Stimulated activated CD8-positive, alpha-beta memory T cell treated with anti-CD3 and anti-CD28 coated beads, Interleukin-12 subunit alpha, Interleukin-12 subunit beta, amount 100 ng/mL, for 1 hour (primary cell): ENCODE data around the gene PDIA6.
A peak's percentile ranks its signal among the peaks of the same experiment; 100 is the strongest.

Experiments
- DNase-seq: peaks from one replicate; pipeline ENCODE4 v3.0.0-alpha.2; 2020; ENCODE audit warnings: low read depth

PDIA6 gene, protein sequence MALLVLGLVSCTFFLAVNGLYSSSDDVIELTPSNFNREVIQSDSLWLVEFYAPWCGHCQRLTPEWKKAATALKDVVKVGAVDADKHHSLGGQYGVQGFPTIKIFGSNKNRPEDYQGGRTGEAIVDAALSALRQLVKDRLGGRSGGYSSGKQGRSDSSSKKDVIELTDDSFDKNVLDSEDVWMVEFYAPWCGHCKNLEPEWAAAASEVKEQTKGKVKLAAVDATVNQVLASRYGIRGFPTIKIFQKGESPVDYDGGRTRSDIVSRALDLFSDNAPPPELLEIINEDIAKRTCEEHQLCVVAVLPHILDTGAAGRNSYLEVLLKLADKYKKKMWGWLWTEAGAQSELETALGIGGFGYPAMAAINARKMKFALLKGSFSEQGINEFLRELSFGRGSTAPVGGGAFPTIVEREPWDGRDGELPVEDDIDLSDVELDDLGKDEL

DNA sequence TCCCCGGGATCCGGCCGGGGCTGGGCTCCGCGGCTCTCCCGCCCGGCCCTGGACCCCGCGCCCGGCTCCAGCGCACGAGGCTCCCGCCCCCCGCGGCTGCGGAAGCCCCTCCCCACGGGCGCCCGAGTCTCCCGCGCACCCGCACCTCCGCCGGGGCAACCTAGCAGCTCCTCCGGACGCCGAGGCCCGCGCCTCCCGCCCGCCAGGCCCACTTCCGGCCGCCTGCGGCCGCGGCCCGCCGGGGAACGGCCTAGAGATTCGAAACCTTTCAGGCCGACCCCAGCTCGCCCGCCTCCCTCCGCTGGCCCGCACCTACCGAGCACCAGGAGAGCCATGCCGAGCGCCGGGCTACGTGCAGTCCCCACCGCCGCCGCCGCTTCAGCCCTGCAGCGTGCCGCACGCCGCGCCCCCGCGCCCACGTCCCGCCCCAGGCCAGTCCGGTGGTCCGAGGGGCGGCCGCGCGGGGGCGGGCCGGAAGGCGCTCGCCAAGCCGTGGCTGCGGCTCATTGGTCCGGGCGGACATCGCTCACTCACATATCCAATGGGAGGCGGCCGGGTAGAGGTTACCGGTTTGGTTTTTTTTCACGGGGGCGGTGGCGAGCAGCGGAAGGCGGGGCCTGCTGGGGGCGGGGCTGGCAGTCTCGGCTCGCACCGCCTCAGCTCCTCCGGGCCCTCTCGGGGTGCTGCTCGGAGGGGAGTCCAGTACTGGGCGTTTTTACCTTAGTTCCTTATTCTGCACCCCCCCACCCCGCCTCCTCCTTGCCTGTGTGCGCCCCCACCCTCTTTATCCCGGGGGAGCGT is at the start of gene PDIA6:
Gene PDIA6, minus strand, starts transcription at position 424 of the 801 bp plus-strand sequence. Its CDS starts 89 bp downstream, at position 335.
- DNase-seq, result peak; percentile 88

DNA sequence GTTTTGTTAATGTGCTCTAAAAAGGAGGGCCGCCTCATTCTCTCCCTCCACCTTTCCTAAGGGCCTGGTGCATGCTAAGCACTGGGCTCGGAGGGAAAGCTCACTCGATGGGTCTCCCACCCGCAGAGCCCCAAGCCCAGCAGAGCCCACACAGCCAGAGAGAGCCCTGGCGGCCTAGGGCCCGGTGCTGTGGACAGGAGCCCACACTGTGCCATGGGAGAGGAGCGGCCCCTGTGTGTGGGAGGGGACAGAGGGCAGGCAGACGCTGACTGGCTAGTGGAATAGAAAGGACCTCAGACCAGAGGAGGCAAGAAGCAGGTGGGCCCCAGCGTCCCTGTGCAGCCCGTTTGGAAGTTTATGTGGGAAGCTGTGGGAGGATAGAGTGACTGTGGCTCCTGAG is 49.7 kb upstream of the PDIA6 start:
- no peak for DNase-seq

DNA sequence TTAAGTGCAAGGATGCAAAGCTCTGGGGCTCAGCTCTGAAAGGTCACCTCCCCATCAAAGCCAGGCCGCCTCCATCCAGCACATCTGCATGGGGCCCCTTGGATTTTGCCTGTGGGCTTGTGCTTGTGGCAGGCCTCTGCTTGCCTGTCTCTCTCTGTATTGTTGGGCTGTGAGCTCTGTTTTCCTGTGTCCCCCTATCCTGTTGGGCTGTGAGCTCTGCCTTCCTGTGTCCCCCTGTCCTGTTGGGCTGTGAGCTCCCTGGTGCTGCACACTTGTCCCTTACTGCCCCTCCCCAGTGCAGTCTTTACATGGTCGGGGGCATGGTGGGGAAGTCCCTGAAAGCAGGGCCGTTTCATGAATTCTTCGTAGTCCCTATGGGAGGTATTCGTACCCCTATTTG is 49.2 kb upstream of the PDIA6 start:
- no peak for DNase-seq

DNA sequence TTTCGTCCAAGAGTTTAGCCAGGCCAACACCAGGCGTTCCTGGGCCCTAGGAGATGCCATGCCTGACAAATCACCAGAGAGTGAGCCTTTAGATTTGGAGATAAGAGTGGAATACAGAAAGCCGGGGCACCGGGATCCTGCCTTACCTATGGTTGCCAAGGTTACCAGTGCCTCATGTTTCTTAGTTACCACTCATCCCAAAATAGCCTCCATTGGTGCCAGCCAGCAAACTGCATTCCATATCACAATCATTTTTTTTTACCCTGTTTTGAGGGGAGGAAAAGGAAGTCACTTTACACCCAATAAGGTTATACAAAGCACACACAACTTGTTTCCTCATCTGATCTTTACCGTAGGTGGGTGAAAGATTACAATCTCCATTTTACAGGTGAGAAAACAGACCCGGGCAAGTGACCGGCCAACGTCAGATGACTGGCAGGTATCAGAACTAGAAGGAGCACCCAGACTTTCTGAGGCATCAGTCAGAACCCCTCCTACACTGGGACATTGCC is 48.3 kb upstream of the PDIA6 start:
- no peak for DNase-seq

DNA sequence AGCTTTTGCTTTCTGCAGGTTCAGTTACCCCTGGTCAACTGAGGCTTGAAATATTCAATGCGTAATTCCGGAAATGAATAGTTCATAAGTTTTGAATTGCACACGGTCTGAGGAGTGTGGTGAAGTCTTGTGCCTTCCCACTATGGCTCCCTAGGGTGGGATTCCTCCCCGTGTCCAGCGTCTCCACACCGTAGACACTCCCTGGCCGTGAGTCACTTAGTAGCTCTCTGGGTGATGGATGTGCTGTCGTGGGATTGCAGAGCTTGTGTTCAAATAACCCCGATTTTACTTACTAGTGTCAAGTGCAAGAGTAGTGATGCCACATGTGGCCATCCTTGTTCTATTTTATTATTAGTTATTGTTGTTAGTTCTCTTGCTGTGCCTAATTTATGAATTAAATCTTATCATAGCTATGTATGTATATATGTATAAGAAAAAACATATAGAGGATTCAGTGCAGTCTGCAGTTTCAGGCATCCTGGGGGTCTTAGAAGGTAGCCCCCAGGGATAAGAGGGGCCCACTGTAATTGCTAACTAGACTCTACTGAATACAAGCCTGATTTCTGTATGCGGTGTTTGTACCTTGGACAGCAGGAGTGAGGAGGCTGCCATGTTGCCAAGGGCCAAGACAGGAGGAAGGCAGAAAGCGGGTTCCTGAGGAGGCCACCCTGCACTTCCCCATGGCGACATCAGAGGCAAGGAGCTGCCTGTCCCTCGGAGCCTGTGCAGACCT is 47.7 kb upstream of the PDIA6 start:
- no peak for DNase-seq

DNA sequence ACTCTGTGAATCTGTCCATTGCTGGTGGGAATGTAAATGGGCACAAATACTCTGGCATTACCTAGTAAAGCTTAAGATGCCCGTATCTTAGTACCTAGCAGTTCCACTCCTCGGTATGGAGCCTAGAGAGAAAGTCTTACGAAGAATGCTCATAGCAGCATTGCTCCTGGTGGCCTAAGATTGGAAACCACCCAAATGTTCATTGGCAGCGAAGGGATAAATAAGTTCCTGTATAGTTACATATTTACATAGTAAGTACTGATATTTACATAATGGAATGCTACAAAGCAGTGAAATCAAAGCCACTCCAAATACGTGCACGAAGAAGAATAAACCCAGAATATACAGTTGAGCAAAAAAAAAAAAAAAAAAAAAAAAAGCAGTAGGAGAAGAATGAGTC is 46.7 kb upstream of the PDIA6 start:
- DNase-seq, result no peak

DNA sequence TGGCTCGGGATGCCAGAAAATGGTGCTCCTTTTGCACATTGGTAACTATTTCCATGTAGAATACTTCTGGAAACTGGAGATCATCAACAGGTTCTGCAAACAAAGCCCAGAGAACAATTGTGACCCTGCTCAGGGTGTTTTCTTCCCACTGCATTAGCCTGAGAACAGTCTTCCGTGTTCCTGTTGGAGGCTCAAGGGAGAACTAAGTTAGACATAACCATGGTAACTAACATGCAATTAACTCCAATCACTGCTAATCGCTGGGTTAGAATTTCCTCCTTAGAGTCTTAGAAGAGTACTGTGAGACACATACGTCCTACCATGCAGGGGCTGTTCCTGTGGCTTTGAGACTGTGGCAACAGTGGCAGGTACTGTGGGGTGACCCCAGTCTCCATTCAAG is 36.0 kb upstream of the PDIA6 start:
- no peak for DNase-seq

DNA sequence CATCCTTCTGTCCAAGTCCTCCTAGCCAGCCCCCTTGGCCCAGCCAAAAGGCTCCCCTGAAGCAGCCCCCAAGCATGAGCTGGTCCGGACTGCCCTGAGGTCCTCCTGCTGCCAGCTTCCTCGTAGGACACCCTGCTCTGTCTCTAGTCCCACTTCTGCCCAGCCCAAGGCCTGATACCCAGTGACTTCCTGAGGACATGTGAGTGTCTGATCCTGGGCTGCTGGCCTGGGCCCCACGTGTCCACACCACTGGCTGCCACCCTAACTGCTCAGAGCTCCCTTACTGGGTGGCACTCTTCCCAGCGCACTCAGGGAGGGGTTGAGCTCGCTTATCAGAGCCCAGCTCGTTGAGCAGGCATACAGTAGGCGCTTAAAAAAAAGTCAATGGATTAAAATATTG is 34.4 kb upstream of the PDIA6 start:
- DNase-seq, result no peak

DNA sequence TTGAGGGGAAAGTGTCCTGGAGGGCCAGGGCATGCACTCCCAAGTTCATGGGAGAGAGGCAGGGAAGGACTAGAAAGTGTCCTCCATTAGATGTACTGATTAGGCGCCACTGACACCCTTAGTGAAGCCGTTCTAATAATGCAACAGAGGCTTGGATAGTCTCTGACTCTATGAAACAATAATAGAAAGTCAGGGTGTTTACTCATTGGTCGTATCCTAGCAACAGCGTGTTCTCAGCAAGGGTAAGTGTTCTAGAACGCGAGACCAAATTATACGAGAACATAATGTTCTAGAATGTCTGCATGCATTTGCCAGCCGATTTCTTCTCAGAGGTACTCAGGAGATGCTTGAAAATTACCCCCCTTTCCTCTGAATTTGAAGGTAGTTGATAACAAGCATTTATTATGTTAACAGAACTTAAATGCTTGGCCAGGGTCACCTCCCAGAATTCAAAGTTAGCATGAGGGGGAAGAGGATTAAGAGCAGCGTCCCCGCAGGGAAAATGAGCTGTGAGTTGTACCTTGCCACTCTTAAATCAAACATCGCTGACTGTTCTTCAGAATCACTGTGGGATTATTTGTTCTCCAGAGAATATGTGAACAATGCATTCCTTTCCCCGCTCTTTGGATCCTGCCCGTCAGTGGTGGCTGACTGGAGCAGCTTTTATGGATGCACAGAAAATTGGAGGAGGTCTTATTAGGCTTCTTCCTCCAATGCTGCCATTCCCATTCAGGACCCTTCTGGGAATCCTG is 33.7 kb upstream of the PDIA6 start:
- no peak for DNase-seq

DNA sequence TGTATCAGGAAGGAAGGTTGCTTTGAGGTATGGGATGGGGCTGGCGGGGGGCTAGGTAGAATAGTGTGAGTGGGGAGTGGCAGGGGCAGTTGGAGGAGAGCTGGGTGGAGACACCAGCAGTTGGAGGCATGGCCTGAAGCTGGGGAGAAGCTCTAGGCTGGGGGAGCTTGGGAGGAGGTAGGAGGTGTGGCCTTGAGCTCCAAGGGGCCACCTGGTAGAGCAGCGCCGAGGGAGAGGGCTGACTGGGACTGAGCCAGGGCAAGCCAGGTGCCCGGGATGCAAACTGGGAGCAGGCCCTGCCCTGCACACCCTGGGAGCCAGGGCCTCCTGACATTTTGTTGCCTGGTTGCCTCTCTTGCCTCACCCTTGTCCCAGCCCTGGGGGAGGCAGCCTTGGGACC is 33.1 kb upstream of the PDIA6 start:
- DNase-seq, result no peak

DNA sequence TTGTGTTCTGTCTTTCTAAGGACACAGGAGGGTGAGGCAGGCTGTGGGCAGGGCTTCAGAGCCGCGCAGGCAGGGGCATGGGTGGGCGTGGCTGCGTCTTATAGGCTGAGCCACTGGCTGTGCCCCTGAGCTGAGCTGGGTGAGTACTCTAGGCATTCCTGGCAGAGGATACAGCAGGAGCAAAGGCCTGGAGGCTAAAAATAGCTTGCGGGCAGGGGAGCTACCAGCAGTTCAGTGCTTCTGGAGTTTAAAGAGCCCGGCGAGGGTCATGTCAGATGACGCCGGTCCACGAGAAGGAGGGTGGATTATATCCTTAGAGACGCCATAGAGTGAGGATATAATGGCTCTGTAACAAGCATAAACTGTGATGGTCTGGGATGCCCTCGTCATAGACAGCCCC is 31.5 kb upstream of the PDIA6 start:
- DNase-seq, result no peak

DNA sequence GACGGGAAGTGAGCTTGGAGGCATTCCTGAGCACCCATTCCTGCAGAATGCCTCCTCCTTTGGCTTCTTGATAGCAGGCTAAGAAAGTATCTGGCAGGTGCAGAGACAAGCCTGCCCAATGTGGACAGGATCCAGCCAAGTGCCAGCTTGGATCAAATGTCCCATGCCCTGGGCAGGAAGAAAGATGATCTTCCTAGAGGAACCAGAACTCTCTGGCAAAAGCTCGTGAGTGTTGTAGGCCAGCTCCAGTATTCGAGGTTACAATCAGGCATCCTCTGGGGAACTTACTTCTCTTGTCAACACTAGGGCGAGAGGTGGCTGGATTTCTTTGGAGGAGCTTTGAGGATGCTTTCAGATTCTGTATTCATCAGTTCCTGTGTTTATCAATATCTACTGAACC is 29.9 kb upstream of the PDIA6 start:
- DNase-seq, result no peak

DNA sequence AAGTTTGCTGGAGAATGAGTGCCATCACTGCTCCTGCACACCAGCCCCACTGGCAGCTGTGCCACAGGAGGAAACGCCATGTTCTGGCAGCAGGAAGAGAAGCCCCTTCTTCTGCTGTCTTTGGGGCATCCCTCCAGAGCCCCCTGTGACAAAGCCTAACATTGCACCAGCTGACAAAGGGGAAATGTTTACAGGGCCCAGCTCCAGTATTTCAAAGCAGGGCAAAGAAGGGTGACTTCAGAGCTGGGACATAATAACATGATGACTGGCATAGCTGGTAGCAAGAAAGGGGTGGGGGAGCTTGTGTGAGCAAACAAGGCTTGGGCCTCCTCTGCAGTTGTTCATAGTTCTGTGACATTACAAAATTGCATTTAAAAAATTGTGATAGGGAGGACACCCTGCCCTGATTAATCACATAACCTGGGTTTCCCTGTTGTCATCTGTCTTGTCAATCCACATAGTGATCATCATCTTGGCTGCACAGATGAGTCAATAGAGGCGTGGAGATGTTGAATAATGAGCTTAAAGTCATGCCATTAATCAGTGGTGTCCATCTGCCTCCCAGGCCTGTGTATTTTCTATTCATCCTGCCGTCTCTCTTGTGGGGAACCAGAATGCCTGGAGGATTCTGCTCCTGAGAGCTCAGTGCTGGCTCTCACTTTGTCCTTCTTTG is 29.1 kb upstream of the PDIA6 start:
- DNase-seq, result no peak

DNA sequence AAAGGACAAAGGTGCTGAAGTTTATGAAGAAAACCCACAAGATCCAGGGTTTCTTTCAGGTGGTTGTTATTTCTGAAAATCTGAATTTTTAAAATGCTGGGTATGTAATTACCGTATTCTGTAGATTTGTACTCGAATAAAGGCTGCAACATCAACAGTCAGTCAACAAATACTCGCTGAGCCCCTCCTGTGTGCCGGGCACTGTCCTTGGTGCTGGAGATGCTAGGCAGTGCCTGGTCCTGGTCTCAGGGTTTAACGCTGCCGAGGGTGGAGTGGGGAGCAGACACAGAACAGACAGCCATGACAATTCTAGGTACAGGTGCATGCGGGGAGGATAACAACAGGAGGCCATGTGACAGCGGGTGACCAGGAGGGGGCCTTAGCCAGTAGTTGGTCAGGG is 27.2 kb upstream of the PDIA6 start:
- no peak for DNase-seq

DNA sequence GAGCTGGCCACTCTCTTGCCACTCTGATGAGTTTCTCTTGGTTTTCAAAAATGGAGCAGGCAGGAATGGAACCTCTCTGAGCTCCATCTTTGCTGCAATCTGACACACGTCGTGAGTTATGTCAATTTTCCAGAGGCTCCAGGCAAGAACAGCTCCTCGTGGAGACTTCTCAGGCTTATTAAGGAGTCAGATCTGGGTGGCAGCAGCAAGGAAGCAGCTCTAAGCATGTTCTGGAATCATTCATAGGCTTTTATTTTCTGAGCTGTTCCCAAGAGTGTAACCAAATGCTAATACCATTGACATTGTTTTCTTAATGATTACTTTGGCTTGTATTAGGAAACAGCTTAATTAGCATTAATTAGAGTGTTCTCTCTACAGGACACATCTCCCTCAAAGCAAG is 26.1 kb upstream of the PDIA6 start:
- no peak for DNase-seq

DNA sequence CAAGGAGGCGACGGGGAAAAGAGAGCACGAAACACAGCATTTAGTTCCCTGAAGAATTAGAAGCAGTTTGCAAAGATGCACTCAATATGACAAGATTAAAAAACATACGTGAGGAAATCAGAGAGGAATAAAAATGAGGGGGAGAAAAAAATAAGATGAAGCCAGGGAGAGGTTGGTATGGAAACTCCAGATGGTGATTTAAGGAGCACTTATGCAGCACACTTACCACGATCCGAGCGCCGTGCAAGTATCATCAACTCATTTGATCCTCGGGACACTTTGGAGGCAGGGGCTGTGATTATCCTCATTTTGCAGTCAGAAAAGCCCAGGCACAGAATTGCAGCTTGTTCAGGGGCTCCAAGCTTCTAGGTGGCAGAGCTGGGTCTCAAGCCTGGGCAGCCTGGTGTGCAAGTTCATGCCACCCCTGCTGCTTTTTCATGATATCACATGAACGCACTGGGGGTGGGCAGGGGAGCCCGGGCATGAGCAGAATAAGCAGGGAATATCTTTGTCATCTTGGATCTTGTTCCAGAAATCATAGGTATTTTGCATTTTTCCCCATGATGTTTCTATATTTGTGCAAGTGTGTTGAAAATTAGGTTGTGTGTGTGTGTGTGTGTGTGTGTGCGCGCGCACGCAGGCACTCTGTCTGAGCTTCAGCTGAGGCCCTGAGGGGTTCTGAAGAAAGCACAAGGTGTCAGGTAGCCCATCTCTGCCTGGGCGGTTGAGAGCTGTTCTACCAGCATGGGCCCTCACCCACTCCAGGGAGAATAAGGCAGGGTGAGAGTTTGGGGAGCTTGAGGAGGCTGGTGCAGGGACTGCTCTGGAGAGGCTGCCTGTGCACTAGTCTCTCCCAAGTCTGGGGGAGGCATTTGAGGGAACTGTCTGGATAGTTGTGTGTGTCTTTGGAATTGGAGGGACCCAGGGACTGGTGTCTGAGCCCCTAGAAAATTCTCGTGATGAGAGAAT is 25.0 kb upstream of the PDIA6 start:
- DNase-seq, result no peak

DNA sequence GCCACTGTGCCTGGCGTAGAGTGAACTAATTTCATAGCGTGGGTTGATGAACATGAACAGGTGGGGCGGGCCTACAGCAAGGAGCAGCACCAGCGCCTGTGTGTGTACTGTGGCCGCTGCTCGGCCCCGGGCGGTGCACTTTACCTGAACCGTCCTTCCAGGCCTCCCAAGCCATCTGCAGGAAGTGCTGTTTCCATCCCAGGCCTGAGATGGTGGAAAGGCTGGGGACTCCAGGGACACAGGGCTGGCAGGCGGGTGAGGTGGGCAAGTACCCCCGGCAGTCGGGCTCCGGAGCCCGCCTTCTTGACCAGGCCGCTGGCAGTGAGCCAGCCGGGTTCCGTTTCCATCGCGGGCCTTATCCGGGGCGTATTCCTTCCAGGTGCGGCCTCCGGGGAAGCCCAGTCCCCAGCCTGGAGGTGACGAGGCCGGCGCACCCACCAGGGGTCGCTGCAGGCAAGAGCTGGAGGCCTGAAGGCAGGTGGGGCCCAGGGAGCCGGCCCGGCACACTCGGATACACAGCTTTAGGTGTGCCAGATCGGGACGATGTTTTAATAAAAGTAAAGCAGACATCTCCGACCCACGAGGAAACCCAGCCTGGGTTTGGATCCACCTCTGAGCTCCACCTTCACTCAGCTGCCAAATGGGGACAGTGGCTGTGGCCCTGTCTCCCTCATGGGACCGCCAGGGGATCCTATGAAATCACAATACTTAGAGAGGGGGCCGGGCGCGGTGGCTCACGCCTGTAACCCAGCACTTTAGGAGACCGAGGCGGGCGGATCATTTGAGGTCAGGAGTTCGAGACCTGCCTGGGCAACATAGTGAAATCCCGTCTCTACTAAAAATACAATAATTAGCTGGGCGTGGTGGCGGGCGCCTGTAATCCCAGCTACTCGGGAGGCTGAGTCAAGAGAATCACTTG is 22.7 kb upstream of the PDIA6 start:
- peak; percentile 53 for DNase-seq

DNA sequence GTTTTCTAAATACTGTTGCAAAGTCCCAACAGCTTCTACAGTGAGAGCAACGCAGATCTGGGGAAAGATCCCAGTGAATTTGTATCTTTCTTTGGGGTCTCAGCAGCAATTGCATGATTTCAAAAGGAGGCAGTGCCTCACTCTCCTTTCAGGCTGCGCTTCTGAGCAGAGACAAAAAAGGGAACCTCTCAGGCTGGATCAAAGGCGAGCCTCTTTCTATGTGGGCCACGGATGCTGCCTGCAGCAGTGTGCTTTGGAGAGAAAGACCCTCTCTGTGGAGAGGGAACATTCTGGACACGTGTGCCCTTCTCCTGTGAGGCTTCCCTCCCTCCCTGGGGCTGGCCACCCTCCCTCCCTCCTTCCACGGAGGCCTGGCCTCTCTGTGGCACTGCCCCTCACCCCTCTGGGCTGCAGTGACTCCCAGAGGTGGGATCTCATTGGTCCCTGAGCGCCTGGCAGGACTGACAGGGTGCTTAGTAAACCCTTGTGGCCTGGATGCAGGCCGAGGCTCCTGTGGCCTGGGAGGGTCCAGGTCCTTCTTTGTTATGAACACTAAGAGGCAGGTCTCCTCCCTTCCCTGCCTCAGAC is 21.6 kb upstream of the PDIA6 start:
- no peak for DNase-seq
